ENCODE measurements around the gene LCN12. TPM values are rescaled to one million over a fixed set of nuclear protein-coding genes. Genes with fewer than 3 reads are reported as not detected.
A peak's percentile ranks its signal among the peaks of the same experiment; 100 is the strongest.

The LCN12 gene
- polyA plus RNA-seq, 3 donors, result 0.29 TPM; not detected in 2

GRCh38 chr9:136941231-136942111 lies 10.6 kb upstream of the LCN12 start:
- Mint-ChIP-seq H3K9me3 (peaks cover 0 to 3% (median 0%) of the 10 kb centered on the region in 7 donors), H3K27ac (peak overlapping the region in 3 of 7 donors; percentile 28 to 61 (median 41)), H3K4me3 (no peak overlapping the region), H3K36me3 (peaks cover 26 to 47% of the 10 kb centered on the region in 2 donors), H3K27me3 (ENCODE audit: low read depth in 3 of 3) (peaks cover 0 to 6% (median 1%) of the 10 kb centered on the region in 3 donors), H3K4me1 (peaks cover 16% of the 10 kb centered on the region)
- WGBS (ENCODE audit: insufficient coverage), result 99% methylated on average over 53 of the region's 55 CpGs
- DNase-seq, result no peak
- no peak overlapping the region for H3K9ac ChIP-seq (ENCODE audit: insufficient read depth, low read length, poor library complexity, severe bottlenecking)
- H3K4me3 ChIP-seq (replicated peaks in 1 of 3; ENCODE audit: low read depth in 2 of 3, low read length in 3 of 3), result no peak overlapping the region
- no peaks in the 10 kb centered on the region for H3K27me3 ChIP-seq (ENCODE audit: control insufficient read depth in 2 of 2, insufficient read depth in 2 of 2, low read length in 2 of 2)
- peaks cover 49% of the 10 kb centered on the region for H4K20me1 ChIP-seq (ENCODE audit: insufficient read depth, low read length)
- no peaks in the 10 kb centered on the region for H3K9me3 ChIP-seq (replicated peaks in 1 of 2; ENCODE audit: control insufficient read depth in 1 of 2, insufficient read depth in 1 of 2, low read length in 2 of 2)
- H3K4me2 ChIP-seq (replicated peaks; ENCODE audit: extremely low read depth, low read length, poor library complexity, severe bottlenecking), result no peak overlapping the region
- no peak overlapping the region for H3K27ac ChIP-seq (ENCODE audit: low read depth in 1 of 2, low read length in 2 of 2)
- H3K79me2 ChIP-seq (ENCODE audit: insufficient read depth, low read length), result peaks cover 20% of the 10 kb centered on the region
- no peak for TF ChIP-seq CTCF (IDR thresholded peaks at IDR 0.05)
- peaks cover 12 to 21% of the 10 kb centered on the region in 2 donors for H3K4me1 ChIP-seq (ENCODE audit: control insufficient read depth in 1 of 2, insufficient read depth in 2 of 2, low read length in 2 of 2)
- H3K36me3 ChIP-seq (replicated peaks in 1 of 2; ENCODE audit: control insufficient read depth in 1 of 2, insufficient read depth in 2 of 2, low read length in 2 of 2), result peaks cover 39 to 48% of the 10 kb centered on the region in 2 donors
- intact Hi-C loops (cut with micrococcal nuclease), result loop anchor here (10.0 kb wide), 3 partner anchors 93 to 137 kb away; partner anchors contain the start of genes AJM1 (in 1 of the 2), FUT7 (in 1 of the 2), PHPT1 (in 1 of the 2) and RABL6 (in 1 of the 2)
- no peak overlapping the region for H2AFZ ChIP-seq (ENCODE audit: insufficient read depth, low read depth, low read length, poor library complexity, severe bottlenecking)

GRCh38 chr9:136942112-136942880 lies 9.8 kb upstream of the LCN12 start:
- Histone ChIP-seq H3K4me2 (replicated peaks; ENCODE audit: extremely low read depth, low read length, poor library complexity, severe bottlenecking) (no peak overlapping the region), H3K9ac (ENCODE audit: insufficient read depth, low read length, poor library complexity, severe bottlenecking) (no peak overlapping the region), H3K4me1 (ENCODE audit: control insufficient read depth in 1 of 2, insufficient read depth in 2 of 2, low read length in 2 of 2) (peaks cover 12 to 21% of the 10 kb centered on the region in 2 donors), H2AFZ (ENCODE audit: insufficient read depth, low read depth, low read length, poor library complexity, severe bottlenecking) (no peak overlapping the region), H4K20me1 (ENCODE audit: insufficient read depth, low read length) (peaks cover 49% of the 10 kb centered on the region), H3K79me2 (ENCODE audit: insufficient read depth, low read length) (peaks cover 20% of the 10 kb centered on the region), H3K27ac (ENCODE audit: low read depth in 1 of 2, low read length in 2 of 2) (no peak overlapping the region), H3K9me3 (replicated peaks in 1 of 2; ENCODE audit: control insufficient read depth in 1 of 2, insufficient read depth in 1 of 2, low read length in 2 of 2) (no peaks in the 10 kb centered on the region), H3K27me3 (ENCODE audit: control insufficient read depth in 2 of 2, insufficient read depth in 2 of 2, low read length in 2 of 2) (no peaks in the 10 kb centered on the region), H3K36me3 (replicated peaks in 1 of 2; ENCODE audit: control insufficient read depth in 1 of 2, insufficient read depth in 2 of 2, low read length in 2 of 2) (peaks cover 39 to 48% of the 10 kb centered on the region in 2 donors), H3K4me3 (replicated peaks in 1 of 3; ENCODE audit: low read depth in 2 of 3, low read length in 3 of 3) (no peak overlapping the region)
- peaks cover 0 to 3% (median 0%) of the 10 kb centered on the region in 7 donors for H3K9me3 Mint-ChIP-seq
- DNase-seq, result no peak
- H3K4me1 Mint-ChIP-seq, result peaks cover 16% of the 10 kb centered on the region
- intact Hi-C loops (cut with micrococcal nuclease), result loop anchor here (10.0 kb wide), 3 partner anchors 93 to 137 kb away; partner anchors contain the start of genes AJM1 (in 1 of the 2), FUT7 (in 1 of the 2), PHPT1 (in 1 of the 2) and RABL6 (in 1 of the 2)
- H3K27ac Mint-ChIP-seq, result peak overlapping the region in 2 of 7 donors; percentile 41 to 61
- TF ChIP-seq CTCF (IDR thresholded peaks at IDR 0.05), result no peak
- WGBS (ENCODE audit: insufficient coverage), result 97% methylated on average over 60 of the region's 60 CpGs
- peaks cover 26 to 45% of the 10 kb centered on the region in 2 donors for H3K36me3 Mint-ChIP-seq
- H3K4me3 Mint-ChIP-seq, result peak overlapping the region in 1 of 2 donors; percentile 45
- peaks cover 0 to 6% (median 4%) of the 10 kb centered on the region in 3 donors for H3K27me3 Mint-ChIP-seq (ENCODE audit: low read depth in 3 of 3)
